ENCODE results near the gene ASB11. TPM values are rescaled to one million over a fixed set of nuclear protein-coding genes. Genes with fewer than 3 reads are reported as not detected.
A peak's percentile ranks its signal among the peaks of the same experiment; 100 is the strongest.

ASB11 gene
- total RNA-seq, 1 experiment from 2014 or later = not detected

DNA sequence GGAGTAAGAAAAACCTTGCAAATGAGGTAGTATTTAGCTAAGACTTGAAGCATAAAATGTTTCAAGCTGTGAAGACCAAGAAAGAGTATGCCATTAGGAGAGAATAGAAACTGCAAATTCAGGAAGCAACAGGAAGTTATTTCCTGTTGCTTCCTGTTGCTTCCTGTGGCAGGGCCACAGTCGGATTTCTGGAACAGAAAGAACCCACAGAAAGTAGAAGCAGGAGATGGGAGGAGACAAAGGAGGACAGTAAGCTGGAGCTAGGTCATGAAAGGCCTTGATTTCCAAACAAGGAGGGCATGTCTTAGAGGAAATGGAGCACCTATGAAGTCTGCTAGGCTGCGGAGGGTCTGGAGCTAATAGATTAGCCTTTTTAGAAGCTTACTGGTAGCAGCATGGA lies 17.2 kb downstream of the ASB11 start:
- TF ChIP-seq EZH2phosphoT487 (IDR thresholded peaks at IDR 0.05; ENCODE audit: borderline replicate concordance, low read length) (no peak), EZH2 (IDR thresholded peaks at IDR 0.05; ENCODE audit: low read length, unreplicated experiment) (no peak)
- TF ChIP-seq, protein P1, sequence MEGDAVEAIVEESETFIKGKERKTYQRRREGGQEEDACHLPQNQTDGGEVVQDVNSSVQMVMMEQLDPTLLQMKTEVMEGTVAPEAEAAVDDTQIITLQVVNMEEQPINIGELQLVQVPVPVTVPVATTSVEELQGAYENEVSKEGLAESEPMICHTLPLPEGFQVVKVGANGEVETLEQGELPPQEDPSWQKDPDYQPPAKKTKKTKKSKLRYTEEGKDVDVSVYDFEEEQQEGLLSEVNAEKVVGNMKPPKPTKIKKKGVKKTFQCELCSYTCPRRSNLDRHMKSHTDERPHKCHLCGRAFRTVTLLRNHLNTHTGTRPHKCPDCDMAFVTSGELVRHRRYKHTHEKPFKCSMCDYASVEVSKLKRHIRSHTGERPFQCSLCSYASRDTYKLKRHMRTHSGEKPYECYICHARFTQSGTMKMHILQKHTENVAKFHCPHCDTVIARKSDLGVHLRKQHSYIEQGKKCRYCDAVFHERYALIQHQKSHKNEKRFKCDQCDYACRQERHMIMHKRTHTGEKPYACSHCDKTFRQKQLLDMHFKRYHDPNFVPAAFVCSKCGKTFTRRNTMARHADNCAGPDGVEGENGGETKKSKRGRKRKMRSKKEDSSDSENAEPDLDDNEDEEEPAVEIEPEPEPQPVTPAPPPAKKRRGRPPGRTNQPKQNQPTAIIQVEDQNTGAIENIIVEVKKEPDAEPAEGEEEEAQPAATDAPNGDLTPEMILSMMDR (conservative IDR thresholded peaks at IDR 0.05; ENCODE audit: low read depth, low read length) = no peak
- H3F3A ChIP-seq (ENCODE audit: low read length, unreplicated experiment) = no peaks in the 10 kb centered on the region
- H3K27ac ChIP-seq (ENCODE audit: low read length) = no peak overlapping the region
- H3K4me3 ChIP-seq (ENCODE audit: low read length) = no peak overlapping the region
- no TSS peak for BruUV-seq (replicated peaks)
- H3K9me3 ChIP-seq (ENCODE audit: low read length) = no peaks in the 10 kb centered on the region
- no peaks in the 10 kb centered on the region for H3K27me3 ChIP-seq (ENCODE audit: low read length)
- H2AFZ ChIP-seq (ENCODE audit: low read length) = peak overlapping the region; percentile 48; the same call in 1 of the 2 replicates
- no peaks in the 10 kb centered on the region for H3K36me3 ChIP-seq (ENCODE audit: low read depth, low read length)
- no peaks in the 10 kb centered on the region for H3K9me2 ChIP-seq (replicated peaks; ENCODE audit: low read length)
- DNase-seq (no peak), ATAC-seq (no peak)
- intact Hi-C loops (cut with micrococcal nuclease) = no loop called here
- peaks cover 4% of the 10 kb centered on the region for H3K4me1 ChIP-seq (ENCODE audit: insufficient read depth, low read length)
- H3K9ac ChIP-seq (ENCODE audit: low read length) = no peak overlapping the region
- no peak overlapping the region for H3K4me2 ChIP-seq (ENCODE audit: low read length)
- CTCF ChIA-PET = no interaction called here
- no peaks in the 10 kb centered on the region for H3K79me2 ChIP-seq (ENCODE audit: low read length)
- no peaks in the 10 kb centered on the region for H4K20me1 ChIP-seq (ENCODE audit: low read length)
- POLR2A ChIA-PET (ENCODE audit: unreplicated experiment) = no interaction called here

- H3K4me3 ChIP-seq (ENCODE audit: low read length) = peak overlapping the region; percentile 43; the same call in 1 of the 2 replicates
- no peaks in the 10 kb centered on the region for H4K20me1 ChIP-seq (ENCODE audit: low read length)
- no peaks in the 10 kb centered on the region for H3K9me3 ChIP-seq (ENCODE audit: low read length)
- H3K9me2 ChIP-seq (replicated peaks; ENCODE audit: low read length) = no peaks in the 10 kb centered on the region
- BruUV-seq (replicated peaks) = no TSS peak
- intact Hi-C loops (cut with micrococcal nuclease) = loop anchor here (1.0 kb wide), 1 partner anchor 24 kb away; no protein-coding TSS in a partner anchor
- DNase-seq = peak; percentile 86
- ATAC-seq = peak; percentile 73
- peak overlapping the region; percentile 46 for H2AFZ ChIP-seq (ENCODE audit: low read length)
- no peaks in the 10 kb centered on the region for H3K79me2 ChIP-seq (ENCODE audit: low read length)
- H3K27ac ChIP-seq (ENCODE audit: low read length) = peak overlapping the region; percentile 99
- CTCF ChIA-PET = no interaction called here
- H3K36me3 ChIP-seq (ENCODE audit: low read depth, low read length) = no peaks in the 10 kb centered on the region
- peak overlapping the region; percentile 78 for H3K4me2 ChIP-seq (ENCODE audit: low read length)
- POLR2A ChIA-PET (ENCODE audit: unreplicated experiment) = no interaction called here
- TF ChIP-seq EZH2 (IDR thresholded peaks at IDR 0.05; ENCODE audit: low read length, unreplicated experiment) = no peak
- no peaks in the 10 kb centered on the region for H3K27me3 ChIP-seq (ENCODE audit: low read length)
- H3K4me1 ChIP-seq (ENCODE audit: insufficient read depth, low read length) = peaks cover 24% of the 10 kb centered on the region
- no peaks in the 10 kb centered on the region for H3F3A ChIP-seq (ENCODE audit: low read length, unreplicated experiment)
- H3K9ac ChIP-seq (ENCODE audit: low read length) = peak overlapping the region; percentile 78
Measured at GRCh38 chrX:15293451-15293850, 22.0 kb downstream of the ASB11 start.

- no peak for TF ChIP-seq EZH2 (IDR thresholded peaks at IDR 0.05; ENCODE audit: low read length, unreplicated experiment)
- TF ChIP-seq, protein P1 (conservative IDR thresholded peaks at IDR 0.05; ENCODE audit: low read depth, low read length) = no peak
- no peak for TF ChIP-seq EZH2phosphoT487 (IDR thresholded peaks at IDR 0.05; ENCODE audit: borderline replicate concordance, low read length)
- H2AFZ ChIP-seq (ENCODE audit: low read length) = peak overlapping the region; percentile 46
- ChIA-PET CTCF (no interaction called here), POLR2A (ENCODE audit: unreplicated experiment) (no interaction called here)
- no peaks in the 10 kb centered on the region for H3F3A ChIP-seq (ENCODE audit: low read length, unreplicated experiment)
- peak; percentile 50 for ATAC-seq
- intact Hi-C loops (cut with micrococcal nuclease) = loop anchor here (1.0 kb wide), 1 partner anchor 24 kb away; no protein-coding TSS in a partner anchor
- peak overlapping the region; percentile 78 for H3K9ac ChIP-seq (ENCODE audit: low read length)
- H3K9me3 ChIP-seq (ENCODE audit: low read length) = no peaks in the 10 kb centered on the region
- H3K27ac ChIP-seq (ENCODE audit: low read length) = peak overlapping the region; percentile 99
- DNase-seq = peak; percentile 64
- H3K4me1 ChIP-seq (ENCODE audit: insufficient read depth, low read length) = peaks cover 24% of the 10 kb centered on the region
- H3K9me2 ChIP-seq (replicated peaks; ENCODE audit: low read length) = no peaks in the 10 kb centered on the region
- H3K79me2 ChIP-seq (ENCODE audit: low read length) = no peaks in the 10 kb centered on the region
- H4K20me1 ChIP-seq (ENCODE audit: low read length) = no peaks in the 10 kb centered on the region
- no peaks in the 10 kb centered on the region for H3K27me3 ChIP-seq (ENCODE audit: low read length)
- H3K36me3 ChIP-seq (ENCODE audit: low read depth, low read length) = no peaks in the 10 kb centered on the region
- no TSS peak for BruUV-seq (replicated peaks)
- H3K4me2 ChIP-seq (ENCODE audit: low read length) = peak overlapping the region; percentile 78
- H3K4me3 ChIP-seq (ENCODE audit: low read length) = peak overlapping the region; percentile 43
Measured at GRCh38 chrX:15292861-15293260, 22.6 kb downstream of the ASB11 start.
